ENCODE results near the gene KAZN.

The KAZN gene

DNA sequence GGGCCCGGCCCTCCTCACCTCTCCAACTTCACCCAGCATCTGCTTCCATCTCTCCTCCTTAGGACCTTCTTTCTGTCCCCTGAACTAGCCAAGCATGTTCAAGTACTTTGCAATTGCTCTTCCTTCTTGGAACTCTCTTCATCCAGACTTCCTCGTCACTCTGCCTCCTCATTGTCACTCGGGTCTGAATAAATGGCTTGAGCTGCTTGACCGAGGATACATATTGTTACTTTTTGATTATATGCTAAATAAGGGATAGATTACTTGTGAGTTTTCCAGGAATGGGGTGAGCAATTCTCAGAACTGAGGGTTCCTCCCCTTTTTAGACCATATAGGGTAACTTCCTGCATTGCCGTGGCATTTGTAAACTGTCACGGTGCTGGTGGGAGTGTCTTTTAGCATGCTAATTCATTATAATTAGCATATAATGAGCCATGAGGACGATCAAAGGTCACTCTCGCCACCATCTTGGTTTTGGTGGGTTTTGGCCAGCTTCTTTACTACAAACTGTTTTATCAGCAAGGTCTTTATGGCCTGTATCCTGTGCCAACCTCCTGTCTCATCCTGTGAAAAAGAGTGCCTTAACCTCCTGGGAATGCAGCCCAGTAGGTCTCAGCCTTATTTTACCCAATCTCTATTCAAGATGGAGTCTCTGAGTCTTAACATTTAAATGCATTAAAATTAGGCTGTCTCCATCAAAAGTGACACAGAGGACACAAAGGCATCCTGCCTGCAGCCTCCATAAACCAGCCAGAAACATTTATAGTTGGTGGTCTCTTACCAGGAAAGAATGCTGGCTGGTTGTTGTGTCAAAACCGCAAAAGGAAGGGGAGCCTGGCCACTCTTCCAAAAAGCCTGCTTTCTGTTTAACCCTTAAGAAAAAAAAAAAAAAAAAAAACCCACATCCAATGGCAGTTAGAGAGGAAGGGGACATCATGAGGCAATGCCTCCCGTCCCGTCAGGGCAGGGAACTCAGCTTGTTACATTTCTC, 179.3 kb downstream of the KAZN start:
- ATAC-seq: no peak
- no peak for TF ChIP-seq ZFP3 (CRISPR knock-in tag; IDR thresholded peaks at IDR 0.05)
- TF ChIP-seq TCF4 (CRISPR knock-in tag; IDR thresholded peaks at IDR 0.05; ENCODE audit: borderline replicate concordance): no peak
- TF ChIP-seq ZNF565 (CRISPR knock-in tag; conservative IDR thresholded peaks at IDR 0.05; ENCODE audit: low read depth): no peak
- no peak for TF ChIP-seq GLIS3 (CRISPR knock-in tag; IDR thresholded peaks at IDR 0.05)
- no peak for TF ChIP-seq SNAI2 (CRISPR knock-in tag; IDR thresholded peaks at IDR 0.05)
- TF ChIP-seq ISL1 (CRISPR knock-in tag; IDR thresholded peaks at IDR 0.05): no peak
- TF ChIP-seq PPARA (CRISPR knock-in tag; IDR thresholded peaks at IDR 0.05; ENCODE audit: borderline replicate concordance): no peak
- no peak for TF ChIP-seq ZNF8 (CRISPR knock-in tag; IDR thresholded peaks at IDR 0.05)
- TF ChIP-seq, protein P1, sequence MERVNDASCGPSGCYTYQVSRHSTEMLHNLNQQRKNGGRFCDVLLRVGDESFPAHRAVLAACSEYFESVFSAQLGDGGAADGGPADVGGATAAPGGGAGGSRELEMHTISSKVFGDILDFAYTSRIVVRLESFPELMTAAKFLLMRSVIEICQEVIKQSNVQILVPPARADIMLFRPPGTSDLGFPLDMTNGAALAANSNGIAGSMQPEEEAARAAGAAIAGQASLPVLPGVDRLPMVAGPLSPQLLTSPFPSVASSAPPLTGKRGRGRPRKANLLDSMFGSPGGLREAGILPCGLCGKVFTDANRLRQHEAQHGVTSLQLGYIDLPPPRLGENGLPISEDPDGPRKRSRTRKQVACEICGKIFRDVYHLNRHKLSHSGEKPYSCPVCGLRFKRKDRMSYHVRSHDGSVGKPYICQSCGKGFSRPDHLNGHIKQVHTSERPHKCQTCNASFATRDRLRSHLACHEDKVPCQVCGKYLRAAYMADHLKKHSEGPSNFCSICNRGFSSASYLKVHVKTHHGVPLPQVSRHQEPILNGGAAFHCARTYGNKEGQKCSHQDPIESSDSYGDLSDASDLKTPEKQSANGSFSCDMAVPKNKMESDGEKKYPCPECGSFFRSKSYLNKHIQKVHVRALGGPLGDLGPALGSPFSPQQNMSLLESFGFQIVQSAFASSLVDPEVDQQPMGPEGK (CRISPR knock-in tag; IDR thresholded peaks at IDR 0.05; ENCODE audit: borderline replicate concordance): no peak
- no peak for TF ChIP-seq TOX (CRISPR knock-in tag; IDR thresholded peaks at IDR 0.05; ENCODE audit: borderline replicate concordance)

DNA sequence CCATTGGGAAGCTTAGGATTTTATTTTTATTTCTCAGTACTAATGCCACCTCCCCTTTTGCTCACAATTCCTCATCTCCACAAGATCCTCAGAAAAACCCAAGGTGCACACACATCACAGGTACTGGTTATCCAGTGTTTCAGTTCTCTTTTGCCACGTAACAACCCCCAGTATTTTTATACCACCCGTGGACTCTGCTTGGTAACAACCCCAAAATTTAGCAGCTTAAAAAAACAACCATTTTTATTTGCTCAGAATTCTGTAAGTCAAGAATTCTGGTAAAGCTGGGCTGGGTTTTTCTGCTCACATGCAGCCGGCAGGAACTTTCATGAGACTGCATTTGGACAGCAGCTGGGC, 180.0 kb downstream of the KAZN start:
- no peak for ATAC-seq
- TF ChIP-seq ZFP30 (CRISPR knock-in tag; IDR thresholded peaks at IDR 0.05): no peak
- TF ChIP-seq SNAI2 (CRISPR knock-in tag; IDR thresholded peaks at IDR 0.05): no peak
- TF ChIP-seq BACH2 (CRISPR knock-in tag; IDR thresholded peaks at IDR 0.05; ENCODE audit: borderline replicate concordance): no peak
- TF ChIP-seq ISL1 (CRISPR knock-in tag; IDR thresholded peaks at IDR 0.05): no peak
- TF ChIP-seq, protein P2, sequence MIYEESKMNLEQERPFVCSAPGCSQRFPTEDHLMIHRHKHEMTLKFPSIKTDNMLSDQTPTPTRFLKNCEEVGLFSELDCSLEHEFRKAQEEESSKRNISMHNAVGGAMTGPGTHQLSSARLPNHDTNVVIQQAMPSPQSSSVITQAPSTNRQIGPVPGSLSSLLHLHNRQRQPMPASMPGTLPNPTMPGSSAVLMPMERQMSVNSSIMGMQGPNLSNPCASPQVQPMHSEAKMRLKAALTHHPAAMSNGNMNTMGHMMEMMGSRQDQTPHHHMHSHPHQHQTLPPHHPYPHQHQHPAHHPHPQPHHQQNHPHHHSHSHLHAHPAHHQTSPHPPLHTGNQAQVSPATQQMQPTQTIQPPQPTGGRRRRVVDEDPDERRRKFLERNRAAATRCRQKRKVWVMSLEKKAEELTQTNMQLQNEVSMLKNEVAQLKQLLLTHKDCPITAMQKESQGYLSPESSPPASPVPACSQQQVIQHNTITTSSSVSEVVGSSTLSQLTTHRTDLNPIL (CRISPR knock-in tag; IDR thresholded peaks at IDR 0.05; ENCODE audit: low read depth): no peak
- TF ChIP-seq RARB (CRISPR knock-in tag; IDR thresholded peaks at IDR 0.05): no peak
- TF ChIP-seq, protein P3, sequence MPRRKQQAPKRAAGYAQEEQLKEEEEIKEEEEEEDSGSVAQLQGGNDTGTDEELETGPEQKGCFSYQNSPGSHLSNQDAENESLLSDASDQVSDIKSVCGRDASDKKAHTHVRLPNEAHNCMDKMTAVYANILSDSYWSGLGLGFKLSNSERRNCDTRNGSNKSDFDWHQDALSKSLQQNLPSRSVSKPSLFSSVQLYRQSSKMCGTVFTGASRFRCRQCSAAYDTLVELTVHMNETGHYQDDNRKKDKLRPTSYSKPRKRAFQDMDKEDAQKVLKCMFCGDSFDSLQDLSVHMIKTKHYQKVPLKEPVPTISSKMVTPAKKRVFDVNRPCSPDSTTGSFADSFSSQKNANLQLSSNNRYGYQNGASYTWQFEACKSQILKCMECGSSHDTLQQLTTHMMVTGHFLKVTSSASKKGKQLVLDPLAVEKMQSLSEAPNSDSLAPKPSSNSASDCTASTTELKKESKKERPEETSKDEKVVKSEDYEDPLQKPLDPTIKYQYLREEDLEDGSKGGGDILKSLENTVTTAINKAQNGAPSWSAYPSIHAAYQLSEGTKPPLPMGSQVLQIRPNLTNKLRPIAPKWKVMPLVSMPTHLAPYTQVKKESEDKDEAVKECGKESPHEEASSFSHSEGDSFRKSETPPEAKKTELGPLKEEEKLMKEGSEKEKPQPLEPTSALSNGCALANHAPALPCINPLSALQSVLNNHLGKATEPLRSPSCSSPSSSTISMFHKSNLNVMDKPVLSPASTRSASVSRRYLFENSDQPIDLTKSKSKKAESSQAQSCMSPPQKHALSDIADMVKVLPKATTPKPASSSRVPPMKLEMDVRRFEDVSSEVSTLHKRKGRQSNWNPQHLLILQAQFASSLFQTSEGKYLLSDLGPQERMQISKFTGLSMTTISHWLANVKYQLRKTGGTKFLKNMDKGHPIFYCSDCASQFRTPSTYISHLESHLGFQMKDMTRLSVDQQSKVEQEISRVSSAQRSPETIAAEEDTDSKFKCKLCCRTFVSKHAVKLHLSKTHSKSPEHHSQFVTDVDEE (CRISPR knock-in tag; IDR thresholded peaks at IDR 0.05): no peak
- TF ChIP-seq ZNF70 (CRISPR knock-in tag; IDR thresholded peaks at IDR 0.05): no peak
- no peak for TF ChIP-seq ZFP3 (CRISPR knock-in tag; IDR thresholded peaks at IDR 0.05)
- no peak for TF ChIP-seq ARNTL (CRISPR knock-in tag; IDR thresholded peaks at IDR 0.05; ENCODE audit: borderline replicate concordance, low read depth)

DNA sequence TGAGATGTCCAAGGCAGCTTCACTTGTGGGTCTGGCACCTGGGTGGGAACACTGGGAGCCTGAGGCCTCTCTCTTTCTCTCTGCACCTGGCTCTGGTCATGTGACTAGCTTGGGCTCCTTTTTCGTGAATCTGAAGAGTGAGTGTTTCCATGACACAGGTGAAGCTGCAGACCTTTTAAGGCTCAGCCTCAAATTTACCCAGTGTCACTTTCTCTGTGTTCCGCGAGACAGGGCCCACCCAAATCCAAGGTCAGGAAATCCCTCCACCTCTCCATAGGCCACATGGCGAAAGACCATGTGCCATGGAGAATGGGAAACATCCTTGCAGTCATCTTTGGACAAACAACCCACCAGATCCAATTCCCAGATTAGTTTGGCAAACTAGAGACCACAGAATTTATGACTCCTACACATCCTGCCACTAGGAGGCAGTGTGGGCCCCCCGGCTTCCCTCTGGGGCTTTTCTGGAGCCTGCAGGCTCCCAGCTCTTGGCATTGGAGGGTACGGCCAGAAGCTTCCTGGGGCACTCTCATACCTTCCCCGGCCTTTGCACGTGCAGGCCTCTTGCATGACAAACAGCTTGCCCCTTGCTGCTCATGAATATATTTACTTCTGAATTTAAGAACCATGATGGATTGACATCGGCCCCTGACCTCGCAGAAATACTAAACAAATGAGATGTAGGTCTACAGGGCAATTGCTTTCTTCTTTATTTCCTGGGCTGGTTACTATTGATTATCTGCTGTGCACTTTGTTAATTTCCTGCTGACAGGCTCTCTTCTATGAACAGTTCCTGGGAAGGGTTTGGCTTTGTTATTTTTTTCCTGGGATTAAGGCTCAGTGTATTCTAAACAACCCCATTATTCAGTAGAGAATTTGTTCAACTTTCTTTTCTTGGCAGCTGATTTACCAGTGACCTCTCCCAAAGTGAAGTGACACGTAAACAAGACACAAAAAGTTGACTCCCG, 180.7 kb downstream of the KAZN start:
- ATAC-seq: peak; percentile 59; the same call in 2 of the 3 replicates
- no peak for TF ChIP-seq ZNF8 (CRISPR knock-in tag; IDR thresholded peaks at IDR 0.05)
- TF ChIP-seq ZNF70 (CRISPR knock-in tag; IDR thresholded peaks at IDR 0.05): no peak
- TF ChIP-seq, protein P2 (CRISPR knock-in tag; IDR thresholded peaks at IDR 0.05; ENCODE audit: low read depth): no peak
- TF ChIP-seq ZFP3 (CRISPR knock-in tag; IDR thresholded peaks at IDR 0.05): no peak
- TF ChIP-seq ARNTL (CRISPR knock-in tag; IDR thresholded peaks at IDR 0.05; ENCODE audit: borderline replicate concordance, low read depth): no peak

DNA sequence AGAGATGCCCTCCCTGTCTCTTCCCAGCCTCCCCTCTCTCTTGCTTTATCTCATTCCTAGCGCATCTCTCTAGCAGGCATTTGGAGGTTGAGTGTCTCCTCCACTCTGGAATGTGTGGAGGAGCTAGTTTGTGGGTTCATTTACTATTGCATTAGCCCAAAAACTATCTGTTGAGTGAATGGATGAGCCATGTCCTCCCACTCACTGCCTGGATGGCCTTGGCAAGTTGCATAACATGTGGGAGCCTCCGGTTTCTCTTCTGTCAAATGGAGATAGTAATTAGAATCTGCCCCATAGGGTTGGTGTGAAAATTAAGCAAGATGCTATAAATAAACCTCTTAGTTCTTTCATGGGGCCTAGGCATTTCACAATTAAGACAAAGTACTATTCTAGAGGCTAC, 181.8 kb downstream of the KAZN start:
- no peak for ATAC-seq
- TF ChIP-seq, protein P4, sequence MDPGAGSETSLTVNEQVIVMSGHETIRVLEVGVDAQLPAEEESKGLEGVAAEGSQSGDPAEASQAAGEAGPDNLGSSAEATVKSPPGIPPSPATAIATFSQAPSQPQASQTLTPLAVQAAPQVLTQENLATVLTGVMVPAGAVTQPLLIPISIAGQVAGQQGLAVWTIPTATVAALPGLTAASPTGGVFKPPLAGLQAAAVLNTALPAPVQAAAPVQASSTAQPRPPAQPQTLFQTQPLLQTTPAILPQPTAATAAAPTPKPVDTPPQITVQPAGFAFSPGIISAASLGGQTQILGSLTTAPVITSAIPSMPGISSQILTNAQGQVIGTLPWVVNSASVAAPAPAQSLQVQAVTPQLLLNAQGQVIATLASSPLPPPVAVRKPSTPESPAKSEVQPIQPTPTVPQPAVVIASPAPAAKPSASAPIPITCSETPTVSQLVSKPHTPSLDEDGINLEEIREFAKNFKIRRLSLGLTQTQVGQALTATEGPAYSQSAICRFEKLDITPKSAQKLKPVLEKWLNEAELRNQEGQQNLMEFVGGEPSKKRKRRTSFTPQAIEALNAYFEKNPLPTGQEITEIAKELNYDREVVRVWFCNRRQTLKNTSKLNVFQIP (CRISPR knock-in tag; IDR thresholded peaks at IDR 0.05; ENCODE audit: borderline replicate concordance, low read depth): no peak
- no peak for TF ChIP-seq ZNF70 (CRISPR knock-in tag; IDR thresholded peaks at IDR 0.05)
- TF ChIP-seq, protein P3 (CRISPR knock-in tag; IDR thresholded peaks at IDR 0.05): no peak
- no peak for TF ChIP-seq ISL1 (CRISPR knock-in tag; IDR thresholded peaks at IDR 0.05)
- no peak for TF ChIP-seq TOX (CRISPR knock-in tag; IDR thresholded peaks at IDR 0.05; ENCODE audit: borderline replicate concordance)
